Left renal pelvis (tissue), 4 donors: ENCODE results near the gene FAF1. TPM values are rescaled to one million over a fixed set of nuclear protein-coding genes. Genes with fewer than 3 reads are reported as not detected.
"Not testable (repeated sequence)": the region's sequence is repeated elsewhere in the genome, so short reads cannot be mapped to it uniquely, and the experiment has no call there.

Experiments
- DNase-seq, 4 donors: peaks; one replicate each; pipeline ENCODE4 v3.0.0-alpha.2; 2013; ENCODE audit warnings: low read depth in 4 of 4, low spot score in 3 of 4
- polyA plus RNA-seq, 4 donors: library from polyadenylated mRNA; unstranded; fragments of 120-200 nt; gene quantifications; one replicate each; pipeline ENCODE4 v1.2.1, GENCODE V29; 2013; ENCODE audit not compliant: insufficient read length in 4 of 4

The FAF1 gene
- polyA plus RNA-seq, 4 donors, result 52.7 to 72.0 (median 64.6) TPM

DNA sequence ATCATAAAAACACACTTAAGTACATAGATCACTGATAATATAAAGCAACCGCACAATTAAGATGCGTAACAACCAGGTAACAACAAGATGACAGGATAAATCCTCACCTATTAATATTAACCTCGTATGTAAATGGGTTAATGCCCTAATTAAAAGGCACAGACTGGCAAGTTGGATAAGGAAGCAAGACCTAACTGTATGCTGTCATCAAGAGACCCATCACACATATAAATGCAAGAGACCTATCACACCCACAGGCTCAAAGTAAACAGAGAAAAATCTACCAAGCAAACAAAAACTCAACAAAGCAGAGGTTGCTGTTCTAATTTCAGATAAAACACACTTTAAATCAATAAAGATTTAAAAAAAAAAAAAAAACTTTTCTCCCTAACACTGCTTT is 151.8 kb downstream of the FAF1 start:
- no peak for DNase-seq

DNA sequence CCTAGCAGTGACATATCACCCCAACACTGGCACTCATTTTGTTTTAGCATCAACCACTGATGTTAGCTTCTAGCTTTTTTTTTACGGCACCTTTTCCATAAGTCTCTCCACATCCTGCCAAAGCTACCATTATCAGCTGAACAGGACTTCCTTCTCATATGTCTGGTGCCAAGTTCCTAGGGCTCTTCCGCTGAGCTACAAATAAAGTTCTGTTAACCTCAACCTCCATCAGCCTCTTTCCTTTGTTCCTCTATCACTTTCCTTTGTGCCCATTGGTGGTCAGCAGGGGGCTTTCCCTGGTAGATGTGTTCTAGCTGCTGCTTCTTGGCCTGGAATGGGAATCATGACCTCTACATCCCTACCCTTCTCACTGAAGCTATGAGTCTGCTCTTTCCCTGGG is 163.8 kb downstream of the FAF1 start:
- no peak for DNase-seq

DNA sequence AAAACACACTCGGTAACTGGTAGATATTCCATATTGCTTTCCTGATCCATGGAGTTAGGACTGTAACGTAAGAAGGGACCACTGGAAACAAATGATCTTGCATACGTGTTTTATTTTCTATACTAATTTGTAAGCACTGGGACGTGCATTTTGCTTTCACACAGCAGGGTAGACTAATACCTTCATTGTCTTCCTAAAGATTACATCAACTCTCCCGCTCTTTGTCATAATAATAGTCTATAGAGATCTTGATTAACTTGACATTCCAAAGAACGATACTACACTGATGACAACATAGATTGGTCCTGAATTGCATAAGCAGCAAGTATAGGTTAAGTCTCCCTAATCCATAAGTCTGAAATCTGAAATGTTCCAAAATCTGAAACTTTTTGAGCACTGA is 166.5 kb downstream of the FAF1 start:
- no peak for DNase-seq

DNA sequence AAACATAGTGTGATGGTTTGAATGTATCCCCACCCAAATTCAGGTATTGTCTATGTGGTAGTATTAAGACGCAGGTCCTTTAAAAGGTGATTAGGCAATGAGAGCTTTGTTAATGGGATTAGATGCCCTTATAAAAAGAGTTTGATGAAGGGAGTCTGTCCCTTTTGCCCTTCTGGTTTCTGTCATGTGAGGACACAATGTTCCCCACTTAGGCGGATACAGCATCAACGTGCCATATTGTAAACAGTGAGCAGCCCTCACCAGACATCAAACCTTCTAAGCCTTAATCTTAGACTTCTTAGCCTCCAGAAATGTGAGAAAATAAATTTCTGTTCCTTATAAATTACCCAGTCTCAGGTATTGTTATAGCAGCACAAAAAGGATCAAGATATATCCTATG is 172.8 kb downstream of the FAF1 start:
- no peak for DNase-seq

DNA sequence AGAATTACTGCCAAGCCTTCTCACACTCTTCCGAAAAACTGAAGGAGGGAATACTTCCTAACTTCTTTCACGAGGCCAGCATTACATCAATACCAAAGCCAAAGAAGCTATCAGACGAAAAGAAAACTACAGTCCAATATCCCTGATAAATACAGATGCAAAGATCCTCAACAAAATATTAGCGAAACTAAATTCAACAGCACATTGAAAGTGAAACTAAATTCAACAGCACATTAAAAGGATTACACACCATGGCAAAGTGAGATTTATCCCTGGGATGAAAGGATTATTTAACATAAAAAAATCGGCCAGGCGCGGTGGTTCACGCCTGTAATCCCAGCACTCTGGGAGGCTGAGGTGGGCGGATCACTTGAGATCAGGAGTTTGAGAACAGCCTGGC is 176.8 kb downstream of the FAF1 start:
- no peak for DNase-seq

DNA sequence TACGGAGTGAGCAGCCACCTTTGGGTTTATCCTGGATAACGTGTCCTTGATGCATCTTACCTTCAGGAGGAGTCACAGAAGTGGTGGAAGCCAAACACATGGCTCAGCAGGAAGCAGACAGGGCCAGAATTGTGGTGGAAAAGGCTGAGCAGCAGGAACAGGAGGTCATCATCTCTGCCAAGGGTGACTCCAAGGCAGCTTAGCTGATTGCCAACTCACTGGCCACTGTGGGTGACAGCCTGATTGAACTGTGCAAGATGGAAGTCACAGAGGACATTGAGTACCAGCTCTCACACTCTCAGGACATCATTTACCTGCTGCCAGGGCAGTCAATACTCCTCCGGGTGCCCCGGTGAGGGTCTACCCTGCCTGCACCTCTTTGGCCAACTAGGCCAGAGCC is 179.3 kb downstream of the FAF1 start:
- DNase-seq, result no peak

DNA sequence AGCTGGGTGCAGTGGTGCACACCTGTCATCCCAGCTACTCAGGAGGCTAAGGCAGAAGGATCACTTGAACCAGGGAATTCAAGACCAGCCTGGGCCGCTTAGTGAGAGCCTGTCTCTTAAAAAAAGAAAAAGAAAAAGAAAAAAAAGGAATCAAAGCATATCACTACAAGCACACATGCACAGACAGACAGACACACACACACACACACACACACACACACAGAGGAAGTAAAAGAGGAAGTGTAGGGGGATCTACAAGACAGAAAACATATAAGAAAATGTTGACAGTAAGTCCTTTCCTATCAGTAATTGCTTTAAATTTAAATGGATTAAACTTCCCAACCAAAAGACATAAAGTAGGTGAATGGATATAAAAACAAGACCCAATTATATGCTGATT is 180.3 kb downstream of the FAF1 start:
- no peak for DNase-seq

DNA sequence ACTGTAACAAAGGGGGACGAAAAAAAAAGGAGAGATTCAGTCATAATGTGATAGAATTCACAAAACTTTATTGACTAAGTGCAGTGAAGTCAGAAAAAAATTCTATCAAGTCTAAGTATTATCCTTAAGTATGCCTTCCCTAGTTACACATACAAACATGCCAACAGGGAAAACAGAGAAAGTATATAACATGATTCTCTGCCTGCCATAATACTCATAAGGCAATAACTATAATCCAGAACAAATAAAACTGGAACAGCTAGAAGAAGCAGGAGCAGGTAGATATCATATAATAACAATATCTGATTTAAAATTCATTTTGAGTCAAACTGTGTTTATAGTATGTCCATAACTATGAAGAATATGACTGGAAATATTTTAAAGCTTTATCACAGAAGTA is 184.3 kb downstream of the FAF1 start:
- no peak for DNase-seq

DNA sequence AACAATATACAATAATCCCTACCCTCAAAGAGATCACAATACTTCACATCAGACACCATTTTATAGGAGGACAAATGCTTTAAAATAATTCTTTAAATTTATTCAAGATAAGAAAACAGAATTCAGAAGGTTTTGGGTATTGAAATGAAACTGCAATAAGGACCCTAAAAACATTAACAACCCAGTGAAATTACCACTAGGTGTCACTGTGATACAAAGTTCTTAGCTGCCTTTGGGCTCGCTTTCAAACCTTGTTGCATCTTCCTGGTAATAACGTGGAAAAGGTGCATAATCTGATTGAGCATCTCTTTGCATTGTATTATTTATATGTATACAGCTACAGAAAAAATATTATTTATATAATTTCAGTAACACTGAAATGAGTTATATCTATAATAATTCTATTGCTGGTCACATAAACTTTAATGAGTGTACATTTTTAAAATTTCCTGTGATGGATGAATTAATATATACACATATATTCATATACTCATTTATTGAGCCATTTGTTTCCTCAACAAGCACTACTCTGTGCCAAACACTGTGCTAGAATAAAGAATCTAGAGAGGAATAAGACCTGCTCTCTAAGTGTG is 185.2 kb downstream of the FAF1 start:
- peak; percentile 10 to 28 (median 25) for DNase-seq

DNA sequence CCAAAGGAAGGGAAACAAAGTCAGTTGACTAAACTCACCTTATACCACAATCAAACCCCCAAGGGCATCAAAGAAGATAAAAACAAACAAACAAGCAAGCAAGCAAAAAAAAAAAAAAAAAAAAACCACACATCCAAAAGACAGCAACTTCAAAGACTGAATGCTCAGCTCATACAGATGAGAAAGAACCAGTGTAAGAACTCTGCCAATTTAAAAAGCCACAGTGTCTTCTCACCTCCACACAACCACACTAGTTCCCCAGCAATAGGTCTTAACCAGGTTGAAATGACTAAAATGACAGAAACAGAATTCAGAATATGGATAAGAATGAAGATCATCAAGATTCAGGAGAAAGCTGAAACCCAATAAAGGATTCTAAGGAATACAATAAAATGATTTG is 193.4 kb downstream of the FAF1 start:
- DNase-seq, result no peak

DNA sequence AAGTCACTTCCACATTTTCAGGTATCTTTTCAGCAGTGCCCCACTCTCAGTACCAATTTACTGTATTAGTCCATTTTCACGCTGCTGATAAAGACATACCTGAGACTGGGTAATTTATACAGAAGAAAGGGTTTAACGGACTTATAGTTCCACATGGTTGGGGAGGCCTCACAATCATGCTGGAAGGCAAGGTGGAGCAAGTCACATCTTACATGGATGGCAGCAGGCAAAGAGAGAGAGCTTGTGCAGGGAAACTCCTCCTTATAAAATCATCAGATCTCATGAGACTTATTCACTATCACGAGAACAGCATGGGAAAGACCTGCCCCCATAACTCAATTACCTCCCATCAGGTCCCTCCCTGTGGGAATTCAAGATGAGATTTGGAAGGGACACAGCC is 203.5 kb downstream of the FAF1 start:
- not testable (repeated sequence) for DNase-seq

DNA sequence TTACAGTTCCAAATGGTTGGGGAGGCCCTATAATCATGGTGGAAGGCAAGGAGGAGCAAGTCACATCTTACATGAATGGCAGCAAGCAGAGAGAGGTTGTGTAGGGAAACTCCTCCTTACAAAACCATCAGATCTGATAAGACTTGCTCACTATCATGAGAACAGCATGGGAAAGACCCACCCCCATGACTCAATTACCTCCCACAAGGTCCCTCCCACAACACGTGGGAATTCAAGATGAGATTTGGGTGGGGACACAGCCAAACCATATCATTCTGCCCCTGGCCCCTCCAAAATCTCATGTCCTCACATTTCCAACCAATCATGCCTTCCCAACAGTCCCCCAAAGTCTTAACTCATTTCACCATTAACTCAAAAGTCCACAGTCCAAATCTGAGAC is 205.3 kb downstream of the FAF1 start:
- DNase-seq, result not testable (repeated sequence)

DNA sequence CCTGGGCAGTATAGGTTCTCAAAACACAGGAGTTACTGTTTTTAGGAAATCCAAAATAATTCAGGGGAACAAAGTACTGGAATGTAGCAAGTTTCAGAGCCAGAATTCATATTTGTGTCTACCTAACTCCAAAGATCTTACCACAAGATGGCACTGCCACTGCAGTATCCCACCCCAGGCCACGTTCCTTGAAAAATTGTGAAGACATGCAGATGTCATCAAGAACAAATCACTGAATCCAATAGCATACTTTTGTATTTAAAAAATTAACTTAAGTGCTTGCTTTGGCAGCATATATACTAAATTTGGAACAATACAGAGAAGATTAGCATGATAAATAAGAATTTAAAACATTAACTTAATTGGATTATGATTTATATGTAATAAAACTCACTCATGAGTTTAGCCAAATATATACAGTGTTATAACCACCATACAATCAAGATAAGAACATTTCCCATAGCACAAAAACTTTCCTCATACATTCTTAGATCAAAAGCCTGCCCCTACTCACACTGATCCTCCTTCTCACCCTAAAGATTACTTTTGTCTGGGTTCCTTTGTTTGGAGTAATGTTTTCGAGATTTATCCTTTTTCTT is 209.9 kb downstream of the FAF1 start:
- DNase-seq, result no peak

DNA sequence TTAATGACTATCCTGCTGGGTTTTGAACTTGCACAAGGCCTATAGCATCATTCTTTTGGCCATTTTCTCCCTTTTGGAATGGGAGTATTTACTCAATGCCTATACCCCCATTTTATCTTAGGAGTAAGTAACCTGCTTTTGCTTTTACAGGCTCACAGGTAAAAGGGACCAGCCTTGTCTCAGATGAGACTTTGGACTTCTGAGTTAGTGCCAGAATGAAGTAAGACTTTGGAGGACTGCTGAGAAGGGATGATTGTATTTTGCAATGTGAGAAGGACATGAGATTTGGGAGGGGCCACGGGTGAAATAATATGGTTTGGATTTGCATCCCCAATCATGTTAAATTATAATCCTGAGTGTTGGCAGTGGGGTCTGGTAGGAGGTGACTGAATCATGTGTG is 212.7 kb downstream of the FAF1 start:
- no peak for DNase-seq

DNA sequence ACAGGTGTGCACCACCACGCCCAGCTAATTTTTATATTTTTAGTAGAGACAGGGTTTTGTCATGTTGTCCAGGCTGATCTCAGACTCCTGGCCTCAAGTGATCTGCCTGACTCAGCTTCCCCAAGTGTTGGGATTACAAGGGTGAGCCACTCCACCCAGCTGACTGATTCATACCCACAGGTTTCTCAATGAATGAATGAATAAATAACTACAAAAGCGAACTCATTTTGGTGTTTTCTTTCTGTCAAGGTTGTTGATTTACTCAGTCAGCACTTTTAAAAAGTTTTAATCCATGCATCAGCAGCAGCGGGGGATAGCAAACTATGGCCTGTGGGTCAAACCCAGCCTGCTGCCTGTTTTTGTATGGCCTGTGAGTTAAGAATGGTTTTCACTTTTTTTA is 217.5 kb downstream of the FAF1 start:
- no peak for DNase-seq

DNA sequence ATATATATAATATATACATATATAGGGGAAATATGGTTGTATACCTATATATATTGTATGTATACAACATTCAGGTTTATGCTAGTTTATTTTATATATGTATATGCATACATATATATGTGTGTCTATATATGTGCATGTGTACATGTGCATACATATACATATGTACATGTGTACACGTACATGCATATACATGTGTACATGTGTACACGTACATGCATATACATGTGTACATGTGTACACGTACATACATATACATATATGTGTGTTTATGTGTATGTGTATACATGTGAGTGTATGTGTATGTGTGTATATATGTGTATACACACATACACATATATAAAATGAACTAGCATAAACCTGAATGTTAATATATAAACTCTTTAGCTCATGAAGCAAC is 220.9 kb downstream of the FAF1 start:
- no peak for DNase-seq

DNA sequence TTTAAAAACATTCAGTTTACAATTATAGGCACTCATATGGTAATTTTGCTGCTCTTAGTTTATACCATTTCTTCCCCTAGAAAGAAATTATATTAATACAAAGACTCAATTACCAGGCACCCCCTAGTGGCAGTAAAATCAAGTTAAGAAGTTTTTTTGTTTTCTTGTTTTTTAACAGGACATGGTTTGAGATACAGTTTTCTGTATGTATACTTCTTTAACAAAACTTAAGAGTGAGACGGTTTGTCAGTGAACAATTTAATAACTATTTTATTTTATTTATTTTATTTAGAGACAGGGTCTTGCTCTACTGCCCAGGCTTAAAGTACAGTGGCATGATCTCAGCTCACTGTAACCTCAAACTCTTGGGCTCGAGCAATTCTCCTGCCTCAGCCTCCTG is 224.6 kb downstream of the FAF1 start:
- no peak for DNase-seq

DNA sequence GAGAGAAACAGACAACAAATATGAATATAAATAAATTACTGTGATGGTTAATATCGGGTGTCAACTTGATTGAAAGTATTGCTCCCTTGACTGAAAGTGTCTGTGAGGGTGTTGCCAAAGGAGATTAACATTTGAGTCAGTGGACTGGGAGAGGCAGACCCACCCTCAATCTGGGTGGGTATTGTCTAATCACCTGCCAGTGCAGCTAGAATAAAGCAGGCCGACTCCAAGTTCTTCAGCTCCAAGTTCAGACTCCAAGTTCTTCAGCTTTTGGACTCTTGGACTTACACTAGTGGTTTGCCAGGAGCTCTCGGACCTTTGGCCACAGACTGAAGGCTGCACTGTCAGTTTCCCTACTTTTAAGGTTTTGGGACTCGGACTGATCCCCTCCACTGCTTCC is 232.5 kb downstream of the FAF1 start:
- DNase-seq, result not testable (repeated sequence)

DNA sequence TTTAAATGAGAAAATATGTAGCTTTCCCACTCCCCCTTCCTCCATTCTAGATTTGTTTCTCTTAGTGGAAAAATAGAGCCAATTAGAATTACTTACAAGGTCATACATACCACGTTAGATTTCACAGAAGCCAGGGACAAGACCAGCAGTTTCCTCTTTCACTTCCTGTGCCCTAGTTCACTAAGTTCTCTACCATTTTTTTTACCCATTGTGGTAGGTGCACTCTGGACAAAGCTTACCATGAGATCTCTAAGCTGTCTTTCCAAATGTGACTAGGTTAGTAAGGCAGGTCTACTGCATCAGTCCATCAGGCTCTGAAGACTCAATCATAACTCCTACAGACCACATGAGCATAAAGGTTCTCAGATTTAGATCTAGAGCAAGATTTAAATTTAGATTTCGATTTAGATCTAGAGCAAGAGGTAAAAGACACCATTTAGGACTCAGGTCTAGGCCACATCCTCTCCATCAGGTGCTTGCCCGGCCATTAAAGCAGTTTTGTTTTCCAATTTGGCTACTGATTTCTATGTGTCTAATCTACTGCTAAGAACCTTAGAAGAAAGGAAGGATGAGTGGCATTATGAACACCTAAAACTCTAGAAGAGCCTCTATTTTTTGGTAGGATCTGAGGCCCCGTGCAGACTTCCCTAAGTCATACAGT is 235.3 kb downstream of the FAF1 start:
- no peak for DNase-seq

DNA sequence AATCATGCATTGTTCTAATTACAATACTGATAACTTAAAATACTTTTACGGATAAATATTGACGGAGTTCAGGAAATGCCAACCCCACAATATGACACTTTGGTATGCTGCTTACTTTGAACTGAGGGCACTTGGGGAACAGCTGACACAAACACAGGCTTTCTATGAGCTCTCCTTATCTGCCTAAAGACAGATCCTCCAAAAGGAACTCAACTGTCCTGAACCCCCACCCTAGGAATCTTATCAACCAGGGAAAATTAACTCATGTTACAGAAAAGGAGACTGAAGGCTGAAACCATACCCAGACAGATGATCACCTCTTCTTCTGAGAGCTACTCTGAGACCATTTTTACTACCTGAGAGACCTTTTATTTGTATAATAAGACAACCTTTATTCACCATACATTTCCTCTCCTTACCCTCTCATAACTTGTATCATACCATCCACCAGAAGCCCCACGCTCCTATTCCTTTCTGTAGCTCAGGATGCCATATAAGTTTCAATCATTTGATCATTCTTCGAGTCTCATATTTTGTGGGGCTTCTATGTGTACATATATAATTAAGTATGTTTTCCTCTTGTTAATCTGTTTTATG is 239.5 kb downstream of the FAF1 start:
- DNase-seq, result no peak

DNA sequence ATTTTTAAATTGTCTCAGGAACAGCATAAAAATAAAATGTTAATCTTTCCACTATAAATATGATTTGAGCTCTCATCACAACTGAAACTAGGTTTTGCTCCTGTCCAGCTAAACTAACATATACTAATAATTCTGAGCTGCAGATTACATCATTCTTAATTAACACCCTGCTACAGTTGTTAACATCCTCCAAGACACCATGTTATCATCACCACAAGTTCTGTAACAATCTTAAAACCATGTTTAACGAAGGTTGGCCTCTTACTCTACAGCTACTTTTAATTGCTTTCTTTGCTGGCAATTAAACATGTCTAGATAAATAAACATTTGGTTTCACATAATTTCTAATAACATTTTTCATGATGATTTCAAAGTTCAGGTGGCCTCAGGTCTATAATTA is 240.9 kb downstream of the FAF1 start:
- no peak for DNase-seq

DNA sequence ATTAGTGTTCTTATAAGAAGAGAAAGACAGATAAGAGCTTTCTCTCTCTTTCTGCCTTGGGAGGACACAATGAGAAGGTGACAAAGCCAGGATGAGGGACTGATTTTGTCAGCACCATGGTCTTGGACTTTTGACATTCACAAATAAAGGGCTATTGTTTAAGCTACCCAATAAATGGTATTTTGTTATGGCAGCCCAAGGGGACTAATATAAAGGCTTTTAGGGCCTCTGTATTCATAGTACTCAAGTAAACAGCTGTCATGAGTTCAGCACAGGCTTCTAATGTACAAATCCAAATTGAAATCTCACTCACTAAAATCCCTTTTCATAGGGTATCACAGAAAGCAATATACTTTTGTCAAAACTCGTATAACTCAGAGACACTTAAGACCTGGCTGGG is 242.7 kb downstream of the FAF1 start:
- no peak for DNase-seq
